A673 (cell line): Measurements from ENCODE around the gene DOK4. TPM values are rescaled to one million over a fixed set of nuclear protein-coding genes. Genes with fewer than 3 reads are reported as not detected.

Experiments
- BruUV-seq: library from RNA; stranded (reverse); fragments of 400-500 nt; replicated peaks from 2 replicates; lab custom pipeline; 2021; lab: Mats Ljungman, UMichigan
- CTCF ChIA-PET: fragments of 300-600 bp; sonication (Branson Sonifier 250); formaldehyde crosslinking; loops from one replicate; lab custom pipeline; 2022; ENCODE audit warnings: antibody characterized with exemption; lab: Charles Lee
- POLR2A ChIA-PET: fragments of 300-600 bp; sonication (Branson Sonifier 250); formaldehyde crosslinking; loops from one replicate; lab custom pipeline; 2022; ENCODE audit warnings: antibody characterized with exemption; ENCODE audit not compliant: low non-redundant PET; lab: Charles Lee
- DNase-seq: peaks from one replicate; pipeline ENCODE4 v3.0.0-alpha.2; 2015; ENCODE audit warnings: low spot score
- H3K27ac ChIP-seq: fragments of 200-600 bp; sonication (generic); 2 replicates; pipeline ENCODE4 v1.5.1; 2016; ENCODE audit warnings: mixed run types, low read depth, mild to moderate bottlenecking, mixed read lengths, antibody characterized with exemption, low read length; ENCODE audit not compliant: poor library complexity, severe bottlenecking
- H3K27me3 ChIP-seq: fragments of 200-600 bp; sonication (generic); replicated peaks from 2 replicates; pipeline ENCODE4 v1.6.1; 2017; ENCODE audit warnings: mixed run types, low read depth, mild to moderate bottlenecking, mixed read lengths, antibody characterized with exemption, low read length; ENCODE audit not compliant: insufficient read depth, poor library complexity
- H3K36me3 ChIP-seq: fragments of 200-600 bp; sonication (generic); 2 replicates; pipeline ENCODE4 v1.6.1; 2016; ENCODE audit warnings: mixed run types, mild to moderate bottlenecking, mixed read lengths, antibody characterized with exemption, low read length; ENCODE audit not compliant: insufficient read depth, poor library complexity, severe bottlenecking
- H3K4me1 ChIP-seq: fragments of 200-600 bp; sonication (generic); 2 replicates; pipeline ENCODE4 v1.6.1; 2017; ENCODE audit warnings: mixed run types, mild to moderate bottlenecking, mixed read lengths, antibody characterized with exemption, low read length; ENCODE audit not compliant: insufficient read depth, poor library complexity, severe bottlenecking
- H3K4me3 ChIP-seq: fragments of 200-600 bp; sonication (generic); 2 replicates; pipeline ENCODE4 v1.5.1; 2016; ENCODE audit warnings: low read depth, mixed run types, mild to moderate bottlenecking, mixed read lengths, low read length; ENCODE audit not compliant: poor library complexity, severe bottlenecking
- H3K9me3 ChIP-seq: fragments of 200-600 bp; sonication (generic); 2 replicates; pipeline ENCODE4 v1.6.1; 2016; ENCODE audit warnings: mixed run types, low read depth, mild to moderate bottlenecking, mixed read lengths, antibody characterized with exemption, low read length; ENCODE audit not compliant: poor library complexity, severe bottlenecking
- EZH2 ChIP-seq: fragments of 200-600 bp; sonication (generic); IDR thresholded peaks from 2 replicates; pipeline ENCODE4 v1.6.1; 2017; ENCODE audit warnings: borderline replicate concordance, low read depth, mild to moderate bottlenecking, mixed read lengths, antibody characterized with exemption, low read length; ENCODE audit not compliant: poor library complexity, severe bottlenecking
- intact Hi-C: fragments of 100-400 bp; cut with micrococcal nuclease; formaldehyde crosslinking; loops from one replicate; pipeline ENCODE4 v1.10.0; 2022; ENCODE audit not compliant: unreplicated experiment
- total RNA-seq: library from RNA; stranded (reverse); gene quantifications from 2 replicates; pipeline ENCODE4 v1.2.3, GENCODE V29; 2021
- TF ChIP-seq, protein P1 (sequence below): fragments of 300-800, 200-600 bp; sonication (generic); conservative IDR thresholded peaks from 2 replicates; pipeline ENCODE4 v1.5.1; 2017; ENCODE audit warnings: low read depth, mild to moderate bottlenecking, antibody characterized with exemption, low read length, moderate library complexity, mixed read lengths

DOK4 gene
- total RNA-seq, 1 experiment from 2014 or later: 14.3 TPM

DNA sequence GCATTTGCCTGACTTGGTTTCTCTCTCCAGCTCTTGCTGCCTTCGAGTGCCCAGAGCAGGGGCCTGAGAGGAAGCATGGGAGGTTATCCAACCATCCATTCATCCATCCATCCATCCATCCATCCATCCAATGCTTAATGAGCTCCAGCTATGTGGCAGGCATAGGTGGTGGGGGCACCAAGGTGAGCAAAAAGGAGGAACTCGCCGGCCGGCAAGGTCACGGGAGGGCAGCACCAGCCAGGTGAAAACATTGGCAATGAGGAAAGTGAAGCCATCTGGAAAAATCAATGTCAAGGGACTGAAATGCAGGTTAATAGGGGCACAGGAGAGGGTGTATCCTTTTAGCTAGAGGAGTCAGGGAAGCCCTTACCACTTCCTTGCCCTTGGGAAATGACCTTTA, 18.2 kb upstream of the DOK4 start:
- no peaks in the 10 kb centered on the region for H3K36me3 ChIP-seq
- TF ChIP-seq, protein P1, sequence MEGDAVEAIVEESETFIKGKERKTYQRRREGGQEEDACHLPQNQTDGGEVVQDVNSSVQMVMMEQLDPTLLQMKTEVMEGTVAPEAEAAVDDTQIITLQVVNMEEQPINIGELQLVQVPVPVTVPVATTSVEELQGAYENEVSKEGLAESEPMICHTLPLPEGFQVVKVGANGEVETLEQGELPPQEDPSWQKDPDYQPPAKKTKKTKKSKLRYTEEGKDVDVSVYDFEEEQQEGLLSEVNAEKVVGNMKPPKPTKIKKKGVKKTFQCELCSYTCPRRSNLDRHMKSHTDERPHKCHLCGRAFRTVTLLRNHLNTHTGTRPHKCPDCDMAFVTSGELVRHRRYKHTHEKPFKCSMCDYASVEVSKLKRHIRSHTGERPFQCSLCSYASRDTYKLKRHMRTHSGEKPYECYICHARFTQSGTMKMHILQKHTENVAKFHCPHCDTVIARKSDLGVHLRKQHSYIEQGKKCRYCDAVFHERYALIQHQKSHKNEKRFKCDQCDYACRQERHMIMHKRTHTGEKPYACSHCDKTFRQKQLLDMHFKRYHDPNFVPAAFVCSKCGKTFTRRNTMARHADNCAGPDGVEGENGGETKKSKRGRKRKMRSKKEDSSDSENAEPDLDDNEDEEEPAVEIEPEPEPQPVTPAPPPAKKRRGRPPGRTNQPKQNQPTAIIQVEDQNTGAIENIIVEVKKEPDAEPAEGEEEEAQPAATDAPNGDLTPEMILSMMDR: no peak
- no peak for TF ChIP-seq EZH2
- POLR2A ChIA-PET: no interaction called here
- no peaks in the 10 kb centered on the region for H3K27me3 ChIP-seq
- BruUV-seq: no TSS peak
- H3K9me3 ChIP-seq: no peaks in the 10 kb centered on the region
- no peak for DNase-seq
- CTCF ChIA-PET: no interaction called here
- no peaks in the 10 kb centered on the region for H3K4me1 ChIP-seq
- intact Hi-C loops: no loop called here
- no peak overlapping the region for H3K27ac ChIP-seq
- no peak overlapping the region for H3K4me3 ChIP-seq

DNA sequence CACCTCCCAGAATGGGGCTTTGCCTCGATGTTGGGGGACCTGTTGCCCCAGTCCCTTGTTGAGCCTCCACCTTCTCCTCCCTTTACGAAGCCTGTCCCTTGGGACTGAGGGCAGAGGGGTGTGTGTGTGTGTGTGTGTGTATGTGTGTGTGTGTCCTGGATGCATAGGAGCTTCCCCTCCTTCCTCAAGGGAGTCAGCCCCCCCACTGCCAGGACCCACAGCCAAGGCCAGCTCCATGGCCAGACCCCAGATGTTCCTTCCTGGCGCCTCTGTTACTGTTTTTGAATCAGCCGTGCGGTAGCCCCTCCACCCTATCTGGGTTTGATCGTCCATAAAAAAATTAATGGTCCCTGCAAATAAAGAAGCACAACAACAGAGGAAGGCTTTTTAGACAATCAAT, 17.7 kb upstream of the DOK4 start:
- TF ChIP-seq EZH2: no peak
- TF ChIP-seq, protein P1: no peak
- ChIA-PET POLR2A (no interaction called here), CTCF (no interaction called here)
- H3K4me1 ChIP-seq: no peaks in the 10 kb centered on the region
- no peak overlapping the region for H3K4me3 ChIP-seq
- BruUV-seq: no TSS peak
- intact Hi-C loops: no loop called here
- no peaks in the 10 kb centered on the region for H3K27me3 ChIP-seq
- H3K27ac ChIP-seq: no peak overlapping the region
- no peaks in the 10 kb centered on the region for H3K36me3 ChIP-seq
- DNase-seq: no peak
- no peaks in the 10 kb centered on the region for H3K9me3 ChIP-seq

DNA sequence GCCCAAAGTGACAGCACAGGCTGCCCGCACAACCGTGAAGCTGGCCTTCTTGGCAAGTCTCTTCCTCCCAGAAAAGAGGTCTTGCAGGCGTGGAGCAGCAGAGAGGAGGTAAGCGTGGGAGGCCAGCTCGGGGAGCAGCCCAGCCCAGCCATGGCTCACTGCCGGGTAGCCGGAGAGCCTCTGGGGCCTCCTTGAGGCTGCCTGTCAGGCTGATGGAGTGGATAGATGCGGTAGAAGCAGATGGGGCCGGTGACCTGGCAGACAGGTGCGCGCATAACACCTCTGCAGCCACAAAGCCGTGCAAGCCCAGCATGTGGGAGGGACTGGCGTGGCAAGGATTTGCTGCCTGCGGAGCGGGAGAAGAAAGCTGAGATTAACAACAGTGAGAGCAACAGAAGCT, 17.1 kb upstream of the DOK4 start:
- intact Hi-C loops: no loop called here
- Histone ChIP-seq H3K27ac (no peak overlapping the region), H3K36me3 (no peaks in the 10 kb centered on the region), H3K4me3 (no peak overlapping the region), H3K27me3 (no peaks in the 10 kb centered on the region), H3K4me1 (no peaks in the 10 kb centered on the region), H3K9me3 (no peaks in the 10 kb centered on the region)
- BruUV-seq: no TSS peak
- no peak for DNase-seq
- ChIA-PET CTCF (no interaction called here), POLR2A (no interaction called here)
- TF ChIP-seq EZH2: no peak
- TF ChIP-seq, protein P1: no peak
